ENCODE results near the gene CAMTA2.
"Not testable (repeated sequence)": the region's sequence is repeated elsewhere in the genome, so short reads cannot be mapped to it uniquely, and the experiment has no call there.

CAMTA2 gene, protein sequence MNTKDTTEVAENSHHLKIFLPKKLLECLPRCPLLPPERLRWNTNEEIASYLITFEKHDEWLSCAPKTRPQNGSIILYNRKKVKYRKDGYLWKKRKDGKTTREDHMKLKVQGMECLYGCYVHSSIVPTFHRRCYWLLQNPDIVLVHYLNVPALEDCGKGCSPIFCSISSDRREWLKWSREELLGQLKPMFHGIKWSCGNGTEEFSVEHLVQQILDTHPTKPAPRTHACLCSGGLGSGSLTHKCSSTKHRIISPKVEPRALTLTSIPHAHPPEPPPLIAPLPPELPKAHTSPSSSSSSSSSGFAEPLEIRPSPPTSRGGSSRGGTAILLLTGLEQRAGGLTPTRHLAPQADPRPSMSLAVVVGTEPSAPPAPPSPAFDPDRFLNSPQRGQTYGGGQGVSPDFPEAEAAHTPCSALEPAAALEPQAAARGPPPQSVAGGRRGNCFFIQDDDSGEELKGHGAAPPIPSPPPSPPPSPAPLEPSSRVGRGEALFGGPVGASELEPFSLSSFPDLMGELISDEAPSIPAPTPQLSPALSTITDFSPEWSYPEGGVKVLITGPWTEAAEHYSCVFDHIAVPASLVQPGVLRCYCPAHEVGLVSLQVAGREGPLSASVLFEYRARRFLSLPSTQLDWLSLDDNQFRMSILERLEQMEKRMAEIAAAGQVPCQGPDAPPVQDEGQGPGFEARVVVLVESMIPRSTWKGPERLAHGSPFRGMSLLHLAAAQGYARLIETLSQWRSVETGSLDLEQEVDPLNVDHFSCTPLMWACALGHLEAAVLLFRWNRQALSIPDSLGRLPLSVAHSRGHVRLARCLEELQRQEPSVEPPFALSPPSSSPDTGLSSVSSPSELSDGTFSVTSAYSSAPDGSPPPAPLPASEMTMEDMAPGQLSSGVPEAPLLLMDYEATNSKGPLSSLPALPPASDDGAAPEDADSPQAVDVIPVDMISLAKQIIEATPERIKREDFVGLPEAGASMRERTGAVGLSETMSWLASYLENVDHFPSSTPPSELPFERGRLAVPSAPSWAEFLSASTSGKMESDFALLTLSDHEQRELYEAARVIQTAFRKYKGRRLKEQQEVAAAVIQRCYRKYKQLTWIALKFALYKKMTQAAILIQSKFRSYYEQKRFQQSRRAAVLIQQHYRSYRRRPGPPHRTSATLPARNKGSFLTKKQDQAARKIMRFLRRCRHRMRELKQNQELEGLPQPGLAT

GRCh38 chr17:4986951-4987766 lies at the start of gene CAMTA2:
Gene CAMTA2 (minus strand): TSS chr17:4987675. CDS start chr17:4986222, 1,453 bp downstream.
- peak; percentile 73 to 89 (median 76) for DNase-seq (ENCODE audit: low read depth in 3 of 3)

DNA sequence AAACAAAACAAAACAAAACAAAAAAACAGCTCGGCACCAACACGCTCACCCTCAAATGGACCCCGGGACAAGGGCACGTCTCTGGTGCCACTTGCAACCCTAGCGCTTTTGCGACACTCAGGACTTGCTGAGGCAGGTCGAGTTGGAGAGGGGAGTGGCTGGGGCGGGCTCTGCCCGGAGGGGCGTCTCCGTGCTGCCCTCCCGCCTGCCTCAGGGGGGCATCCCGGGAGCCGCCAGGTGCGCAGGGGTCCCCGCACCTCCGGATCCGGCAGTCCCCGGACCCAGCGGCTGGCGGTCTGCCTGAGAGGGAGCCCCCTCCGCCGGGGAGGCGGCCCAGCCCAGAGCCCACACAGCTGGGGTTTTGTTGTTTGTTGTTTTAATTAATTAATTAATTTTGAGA lies 47.8 kb upstream of the CAMTA2 start, which contains the start of gene SLC52A1:
SLC52A1 (minus strand) TSS at position 112 of the 400 bp plus-strand sequence. CDS start 820 bp downstream, outside the sequence.
- no peak for DNase-seq (ENCODE audit: low read depth in 3 of 3)

- DNase-seq (ENCODE audit: low read depth in 3 of 3) = no peak
Observed at GRCh38 chr17:5034651-5035050, 47.2 kb upstream of the CAMTA2 start.

- no peak for DNase-seq (ENCODE audit: low read depth in 3 of 3)
Observed at GRCh38 chr17:5034063-5034462, 46.6 kb upstream of the CAMTA2 start.

- DNase-seq (ENCODE audit: low read depth in 3 of 3) = no peak
Observed at GRCh38 chr17:5033352-5034015, 46.0 kb upstream of the CAMTA2 start.

- no peak for DNase-seq (ENCODE audit: low read depth in 3 of 3)
Observed at GRCh38 chr17:5032865-5033264, 45.4 kb upstream of the CAMTA2 start.

- peak; percentile 70 to 77 (median 74) for DNase-seq (ENCODE audit: low read depth in 3 of 3)
Observed at GRCh38 chr17:5031365-5032082, 44.0 kb upstream of the CAMTA2 start.

- DNase-seq (ENCODE audit: low read depth in 3 of 3) = not testable (repeated sequence)
Observed at GRCh38 chr17:5030168-5030567, 42.7 kb upstream of the CAMTA2 start.

- no peak for DNase-seq (ENCODE audit: low read depth in 3 of 3)
Observed at GRCh38 chr17:5027916-5028315, 40.4 kb upstream of the CAMTA2 start.

GRCh38 chr17:5027299-5027698 lies 39.8 kb upstream of the CAMTA2 start:
- DNase-seq (ENCODE audit: low read depth in 3 of 3) = no peak

DNA sequence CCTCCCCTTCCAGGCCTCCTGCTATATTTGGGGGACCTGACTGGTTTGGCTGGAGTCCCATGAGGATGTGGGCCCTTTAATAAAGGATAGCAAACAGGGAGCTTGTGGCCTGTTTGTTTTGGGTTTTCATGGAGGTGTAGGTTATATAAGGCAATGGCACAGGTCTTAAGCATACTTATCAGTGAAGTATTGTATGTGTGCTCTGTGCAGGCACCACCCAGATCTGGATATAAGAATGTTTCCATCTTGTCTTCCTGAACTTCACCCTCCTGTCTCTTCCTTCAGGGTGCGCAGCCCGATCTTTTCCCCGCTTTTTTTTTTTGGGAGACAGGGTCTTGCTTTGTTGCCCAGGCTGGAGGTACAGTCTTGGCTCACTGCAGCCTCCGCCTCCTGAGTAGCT lies 37.1 kb upstream of the CAMTA2 start:
- no peak for DNase-seq (ENCODE audit: low read depth in 3 of 3)

DNA sequence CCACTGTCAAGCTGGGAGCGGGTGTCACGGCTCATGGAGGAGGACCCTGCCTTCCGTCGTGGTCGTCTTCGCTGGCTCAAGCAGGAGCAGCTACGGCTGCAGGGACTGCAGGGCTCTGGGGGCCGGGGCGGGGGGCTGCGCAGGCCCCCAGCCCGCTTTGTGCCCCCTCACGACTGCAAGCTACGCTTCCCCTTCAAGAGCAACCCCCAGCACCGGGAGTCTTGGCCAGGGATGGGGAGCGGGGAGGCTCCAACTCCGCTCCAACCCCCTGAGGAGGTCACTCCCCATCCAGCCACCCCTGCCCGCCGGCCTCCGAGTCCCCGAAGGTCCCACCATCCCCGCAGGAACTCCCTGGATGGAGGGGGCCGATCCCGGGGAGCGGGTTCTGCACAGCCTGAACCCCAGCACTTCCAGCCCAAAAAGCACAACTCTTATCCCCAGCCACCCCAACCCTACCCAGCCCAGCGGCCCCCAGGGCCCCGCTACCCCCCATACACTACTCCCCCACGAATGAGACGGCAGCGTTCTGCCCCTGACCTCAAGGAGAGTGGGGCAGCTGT lies 36.2 kb upstream of the CAMTA2 start:
- no peak for DNase-seq (ENCODE audit: low read depth in 3 of 3)

- DNase-seq (ENCODE audit: low read depth in 3 of 3) = no peak
Observed at GRCh38 chr17:5022171-5022711, 34.8 kb upstream of the CAMTA2 start.

DNA sequence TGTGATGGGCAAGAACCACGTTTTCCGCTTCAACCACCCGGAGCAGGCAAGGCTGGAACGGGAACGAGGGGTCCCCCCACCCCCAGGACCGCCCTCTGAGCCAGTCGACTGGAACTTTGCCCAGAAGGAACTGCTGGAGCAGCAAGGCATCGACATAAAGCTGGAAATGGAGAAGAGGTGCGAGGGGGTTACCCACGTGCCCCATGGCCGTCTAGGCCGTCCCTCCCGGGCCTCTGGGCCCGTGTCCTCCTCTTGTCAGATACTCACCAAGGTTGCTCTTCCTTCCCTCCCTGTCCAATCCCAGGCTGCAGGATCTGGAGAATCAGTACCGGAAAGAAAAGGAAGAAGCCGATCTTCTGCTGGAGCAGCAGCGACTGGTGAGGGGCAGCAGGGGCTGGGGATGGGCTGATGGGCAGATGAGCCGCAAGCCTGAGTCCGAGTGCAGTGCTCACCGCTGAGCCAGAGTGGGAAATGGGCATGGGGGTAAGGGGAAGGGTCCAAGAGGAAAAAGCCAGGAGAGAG lies 33.1 kb upstream of the CAMTA2 start:
- no peak for DNase-seq (ENCODE audit: low read depth in 3 of 3)

- DNase-seq (ENCODE audit: low read depth in 3 of 3) = peak in 2 of 3 experiments; percentile 22 to 32
Observed at GRCh38 chr17:5019475-5019956, 32.0 kb upstream of the CAMTA2 start.

- no peak for DNase-seq (ENCODE audit: low read depth in 3 of 3)
Observed at GRCh38 chr17:5014357-5014756, 26.9 kb upstream of the CAMTA2 start.

GRCh38 chr17:5011928-5012327 lies 24.5 kb upstream of the CAMTA2 start:
- no peak for DNase-seq (ENCODE audit: low read depth in 3 of 3)

DNA sequence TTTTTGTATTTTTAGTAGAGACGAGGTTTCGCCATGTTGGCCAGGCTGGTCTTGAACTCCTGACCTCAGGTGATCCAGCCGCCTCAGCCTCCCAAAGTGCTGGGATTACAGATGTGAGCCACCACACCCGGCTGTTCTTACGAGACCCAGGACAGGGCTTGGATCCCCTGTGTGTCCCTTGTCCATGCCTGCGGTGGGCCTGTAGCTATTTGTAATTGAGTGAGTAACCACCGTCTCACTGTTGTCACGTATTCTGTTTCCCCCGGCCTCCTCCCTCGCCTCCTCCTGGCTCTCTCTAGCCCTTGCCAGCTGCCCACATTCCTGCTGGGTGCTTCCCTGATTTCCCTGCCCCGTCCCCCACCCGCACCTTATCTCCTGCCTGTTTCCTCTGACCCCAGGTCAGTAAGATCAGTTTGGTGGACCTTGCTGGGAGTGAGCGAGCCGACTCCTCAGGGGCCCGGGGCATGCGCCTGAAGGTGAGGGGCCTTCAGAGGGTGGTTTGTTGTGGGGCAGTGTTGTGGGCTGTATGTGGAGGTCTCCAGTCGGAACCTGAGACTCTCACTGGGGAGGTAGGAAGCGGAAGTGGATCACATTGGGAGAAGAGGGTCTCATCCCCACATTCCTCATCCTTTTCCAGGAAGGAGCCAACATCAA lies 15.9 kb upstream of the CAMTA2 start:
- no peak for DNase-seq (ENCODE audit: low read depth in 3 of 3)

Data from stimulated activated CD4-positive, alpha-beta T cell treated with anti-CD3 and anti-CD28 coated beads, TNF-alpha, amount 100 ng/mL, for 4 hours (primary cell).